Stimulated activated CD4-positive, alpha-beta T cell treated with anti-CD3 and anti-CD28 coated beads, Interleukin-12 subunit alpha, Interleukin-12 subunit beta, amount 100 ng/mL, for 48 hours (primary cell): Measurements from ENCODE around the gene ERBB4.

ENCODE experiments used
- DNase-seq, 3 donors: peaks; one replicate each; pipeline ENCODE4 v3.0.0-alpha.2; 2020; ENCODE audit warnings: low read depth in 2 of 3, low spot score in 1 of 3

Gene ERBB4

DNA sequence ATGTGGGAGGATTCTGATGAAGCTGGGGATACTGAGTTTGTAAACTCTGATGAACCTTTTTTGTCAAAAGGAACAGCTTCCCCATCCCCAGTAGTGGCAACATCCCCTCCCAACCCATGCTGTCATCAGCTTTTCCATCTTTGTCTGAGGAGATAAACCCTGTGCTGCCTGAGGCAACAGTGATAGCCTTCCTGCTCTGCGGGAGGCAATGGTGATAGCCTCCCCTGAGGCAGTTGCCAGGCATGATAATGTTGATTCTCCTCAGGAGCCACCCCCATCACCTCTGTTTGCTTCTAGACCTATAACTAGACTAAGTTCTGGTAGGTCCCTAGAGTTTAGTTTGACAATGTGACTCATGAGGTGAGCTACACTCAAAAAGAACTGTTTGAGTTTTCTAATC lies 97.5 kb downstream of the ERBB4 start:
- no peak for DNase-seq

DNA sequence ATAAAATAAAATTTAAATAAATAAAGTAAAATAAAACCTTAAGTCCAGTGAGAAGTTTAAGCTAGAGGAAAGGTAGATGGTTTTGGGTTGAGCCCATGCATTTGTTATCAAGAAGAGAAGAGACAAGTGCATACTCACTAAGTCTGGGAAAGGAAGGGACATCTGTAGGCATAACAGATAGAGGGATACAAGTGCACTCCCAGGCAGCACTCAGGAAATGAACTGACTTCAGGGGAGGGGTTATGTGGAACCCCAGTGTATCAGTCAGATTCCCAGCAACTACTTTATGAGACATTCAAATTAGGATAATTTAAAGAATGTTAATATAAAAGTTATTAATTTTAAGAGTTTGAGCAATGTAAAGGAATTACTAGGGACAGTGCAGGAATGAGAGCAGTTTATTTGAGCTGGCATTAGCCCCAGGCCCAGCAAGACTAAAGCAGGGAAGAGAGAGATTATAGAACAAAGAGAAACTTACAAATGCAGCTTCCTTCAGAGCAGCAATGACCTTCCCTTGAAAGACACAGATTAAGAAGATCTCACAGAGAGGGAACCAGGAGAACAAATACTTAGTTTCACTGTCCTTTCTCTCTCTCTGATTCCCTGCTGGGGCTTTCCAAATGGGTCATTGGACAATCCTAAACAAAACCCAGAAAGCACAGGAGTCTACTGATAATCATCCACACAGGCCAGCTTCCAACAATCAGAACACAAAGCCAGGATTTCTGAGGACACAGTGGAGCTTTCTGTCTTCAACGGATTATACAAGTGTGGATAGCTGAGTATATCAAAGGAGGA lies 109.7 kb downstream of the ERBB4 start:
- DNase-seq, result no peak

DNA sequence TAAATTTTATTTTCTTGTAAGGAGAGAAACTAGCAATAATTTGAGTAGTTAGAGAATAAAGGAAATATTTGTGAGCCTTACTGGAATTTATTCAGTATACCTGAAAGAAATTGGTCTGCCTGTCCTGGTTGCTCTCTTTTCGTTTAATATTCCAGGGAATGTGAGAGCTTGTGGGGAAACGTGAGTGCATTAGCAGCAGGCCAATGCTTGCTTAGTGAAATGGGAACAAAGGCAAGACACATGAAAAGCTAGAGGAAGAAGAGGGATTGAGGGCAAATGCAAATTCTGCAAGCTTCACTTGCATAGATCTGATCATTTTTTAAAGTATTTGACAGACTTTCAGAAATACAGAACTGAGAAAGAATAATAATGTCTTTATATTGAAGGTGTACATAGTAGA lies 111.0 kb downstream of the ERBB4 start:
- no peak for DNase-seq

DNA sequence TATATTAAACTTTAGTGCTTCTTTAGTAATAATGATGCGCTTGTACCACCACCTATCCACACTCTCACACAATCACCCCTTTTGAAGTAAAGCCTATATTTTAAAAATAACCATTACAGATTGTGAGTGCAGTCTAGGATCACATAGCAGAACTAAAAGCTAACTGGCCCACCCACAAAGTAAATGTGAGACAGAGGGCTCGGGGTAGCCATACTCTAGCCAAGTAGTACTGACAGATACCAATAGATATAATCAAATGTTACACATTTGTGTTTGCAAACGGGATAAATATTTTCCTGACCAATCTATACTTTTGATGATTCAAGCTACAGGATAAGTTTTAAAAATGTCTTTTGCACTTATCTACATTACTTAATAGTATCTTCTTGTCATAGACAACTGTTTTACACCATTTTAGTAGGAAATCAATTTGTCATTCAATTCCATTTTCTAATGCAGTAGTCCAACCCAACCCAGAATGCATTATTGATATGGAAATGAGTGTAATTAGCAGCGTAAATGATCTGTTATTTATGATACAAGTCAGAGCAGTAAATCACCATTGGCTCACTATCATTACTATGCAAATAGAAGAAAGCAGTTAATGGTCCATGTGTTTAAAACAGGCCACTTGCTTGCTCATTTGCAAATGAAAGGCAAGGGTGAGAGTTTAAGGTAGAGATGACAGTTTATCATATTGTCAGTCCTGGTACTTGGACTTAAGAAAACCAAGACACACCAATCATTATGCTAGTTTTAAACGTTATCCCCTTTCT lies 111.8 kb downstream of the ERBB4 start:
- no peak for DNase-seq

DNA sequence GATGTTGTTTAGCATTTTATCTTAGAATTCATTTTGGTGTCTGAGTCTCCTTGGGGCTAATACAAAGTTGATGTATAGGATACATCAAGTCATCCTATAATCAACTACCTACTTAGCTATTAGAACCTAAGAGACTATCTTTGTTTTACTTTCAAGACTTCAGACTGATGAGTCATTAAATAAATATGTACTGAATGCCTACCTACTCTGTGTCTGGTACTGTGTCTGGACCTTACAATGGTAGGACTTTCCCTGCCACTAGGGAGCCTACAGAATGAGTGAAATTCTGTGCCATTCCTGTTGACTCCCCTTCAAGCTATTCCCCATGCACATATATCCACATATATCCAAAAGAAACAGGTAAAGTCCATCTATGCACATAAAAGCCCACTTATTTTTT lies 114.5 kb downstream of the ERBB4 start:
- no peak for DNase-seq

DNA sequence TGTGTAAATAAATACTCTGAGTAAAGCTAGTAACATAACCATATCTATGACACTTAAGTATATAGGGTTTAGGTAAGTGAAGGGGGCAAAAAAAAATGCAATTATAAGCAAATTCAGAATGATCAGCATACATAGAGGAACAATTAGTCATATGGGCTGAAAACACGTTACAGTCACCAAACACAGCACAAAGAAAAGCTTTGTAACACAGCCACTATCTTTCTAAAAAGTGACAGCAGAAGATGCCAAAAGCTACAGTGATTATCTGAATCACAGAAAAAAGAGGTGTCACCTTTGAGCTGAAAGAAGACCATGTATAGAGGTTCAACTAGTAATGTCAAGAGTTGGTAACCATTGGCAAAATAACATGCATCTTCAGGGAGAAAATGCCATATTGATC lies 115.5 kb downstream of the ERBB4 start:
- DNase-seq, result no peak

DNA sequence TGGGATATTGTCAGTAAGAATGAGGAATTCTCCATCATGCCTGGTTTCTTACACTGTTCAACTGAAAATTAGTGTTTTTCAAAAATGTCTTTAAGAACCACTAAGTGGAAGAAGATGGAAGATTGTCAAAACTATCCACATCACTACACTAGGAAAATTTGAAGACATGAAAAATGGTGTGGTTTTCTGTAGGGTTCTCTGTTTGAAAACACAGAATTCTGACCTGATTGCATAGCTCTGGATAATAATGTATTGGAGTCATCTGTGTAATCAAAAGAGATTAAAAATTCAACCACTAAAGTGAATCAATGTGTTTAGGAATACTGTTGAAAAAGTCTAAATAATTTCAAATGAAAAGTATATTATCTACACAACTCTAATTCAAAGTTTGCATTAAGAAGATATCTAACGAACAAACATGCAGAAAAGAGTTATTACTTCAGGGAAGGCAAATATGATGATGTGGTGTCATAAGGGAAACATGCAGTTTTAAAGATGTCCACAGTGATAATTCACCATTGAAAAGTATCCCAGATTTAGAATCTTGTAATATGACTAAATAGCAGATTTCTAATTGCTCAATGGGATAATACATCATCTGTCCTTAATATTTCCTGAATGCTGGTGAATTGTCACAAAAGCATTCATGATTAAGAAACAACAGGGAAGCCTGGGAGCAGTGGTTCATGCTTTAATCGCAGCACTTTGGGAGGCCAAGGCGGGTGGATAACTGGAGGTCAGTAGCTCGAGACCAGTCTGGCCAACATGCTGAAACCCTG lies 116.9 kb downstream of the ERBB4 start:
- DNase-seq, result no peak

DNA sequence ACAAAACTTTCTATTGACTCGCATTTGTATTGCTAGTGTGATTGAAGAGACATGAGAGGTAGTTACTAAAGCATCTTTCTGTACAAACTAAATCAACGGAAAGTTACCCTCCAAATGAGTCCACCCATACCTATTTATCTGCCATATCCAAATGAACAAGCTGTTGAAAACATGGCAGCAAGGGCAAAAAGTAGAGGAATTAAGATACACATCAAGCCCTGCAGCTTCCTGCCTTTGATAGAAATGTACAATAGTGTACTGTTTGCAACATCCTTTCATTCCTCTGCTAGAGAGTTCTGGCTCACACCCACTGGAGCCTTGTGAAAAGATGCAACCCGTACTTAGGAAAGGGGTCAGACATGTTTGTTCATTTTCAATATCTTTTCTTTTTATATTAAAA lies 122.5 kb downstream of the ERBB4 start:
- no peak for DNase-seq

DNA sequence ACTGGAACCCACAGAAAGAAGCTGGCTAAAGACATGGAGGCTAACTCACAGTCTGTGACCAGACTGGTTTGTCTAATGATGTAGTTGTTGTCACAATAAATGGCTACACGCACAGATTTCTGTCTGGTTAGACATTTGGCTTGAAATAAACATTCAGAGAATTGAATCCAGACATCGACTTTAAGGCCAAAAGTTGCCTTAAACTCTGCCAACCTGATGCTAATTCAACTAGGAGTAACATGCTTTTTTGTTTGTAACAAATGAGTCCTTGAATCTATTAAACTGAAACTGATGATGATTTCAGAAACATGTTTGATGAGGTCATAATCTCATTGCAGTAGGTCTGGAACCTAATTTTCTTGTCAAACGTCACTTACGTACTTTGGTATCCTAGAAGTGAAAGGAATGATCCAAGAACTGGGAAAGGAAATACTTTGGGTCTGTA lies 123.8 kb downstream of the ERBB4 start:
- no peak for DNase-seq

DNA sequence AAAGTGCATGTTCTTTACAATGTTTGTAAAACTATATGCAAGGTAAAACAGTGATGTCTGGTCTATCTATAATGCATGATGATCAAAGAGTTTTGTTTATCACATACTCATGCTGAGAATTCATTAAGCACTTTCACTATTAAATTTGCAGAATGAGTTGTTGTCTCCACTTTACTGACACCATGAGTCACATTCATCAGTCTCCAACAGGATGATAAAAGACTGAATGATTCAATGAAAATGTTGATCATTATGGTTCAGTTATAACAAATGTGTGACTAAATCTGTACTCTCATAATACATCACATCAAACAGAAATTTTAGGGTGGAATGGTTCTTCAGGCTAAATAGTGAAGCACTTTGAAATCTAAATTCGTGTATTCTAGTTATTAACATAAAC lies 129.0 kb downstream of the ERBB4 start:
- no peak for DNase-seq

DNA sequence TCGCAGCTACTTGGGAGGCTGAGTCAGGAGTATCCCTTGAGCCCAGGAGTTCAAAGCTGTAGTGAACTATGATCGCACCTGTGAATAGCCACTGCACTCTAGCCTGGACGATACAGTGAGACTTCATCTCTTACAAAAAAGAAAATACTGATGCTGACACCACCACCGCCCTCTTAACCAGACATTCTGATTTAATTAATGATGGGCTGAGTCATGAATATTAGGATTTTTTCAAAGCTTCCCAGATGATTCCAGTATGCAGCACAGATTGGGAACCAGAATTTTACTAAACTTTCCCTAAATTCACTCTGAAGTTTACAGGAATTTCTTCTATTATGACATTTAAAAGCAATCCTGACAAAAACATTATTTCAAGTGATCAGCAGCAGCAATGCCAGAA lies 130.1 kb downstream of the ERBB4 start:
- no peak for DNase-seq

DNA sequence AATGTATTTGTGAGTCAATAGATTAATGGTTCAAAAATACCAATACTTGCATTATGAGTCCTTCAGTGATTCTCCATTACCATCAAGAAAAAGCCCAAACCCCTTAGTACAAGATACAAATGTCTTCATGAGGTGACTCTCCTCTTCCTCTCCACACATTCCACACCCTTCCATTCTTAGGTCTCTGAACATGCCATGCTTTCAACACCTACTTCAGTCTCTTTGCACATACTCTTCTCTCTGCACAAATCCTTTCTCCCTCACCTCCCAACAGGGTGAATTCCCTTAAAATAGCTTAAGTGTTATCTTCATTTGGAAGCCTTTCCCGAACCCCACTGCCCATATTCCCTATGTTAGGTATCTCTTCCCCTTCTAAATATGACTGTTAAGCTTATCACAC lies 131.9 kb downstream of the ERBB4 start:
- DNase-seq, result no peak

DNA sequence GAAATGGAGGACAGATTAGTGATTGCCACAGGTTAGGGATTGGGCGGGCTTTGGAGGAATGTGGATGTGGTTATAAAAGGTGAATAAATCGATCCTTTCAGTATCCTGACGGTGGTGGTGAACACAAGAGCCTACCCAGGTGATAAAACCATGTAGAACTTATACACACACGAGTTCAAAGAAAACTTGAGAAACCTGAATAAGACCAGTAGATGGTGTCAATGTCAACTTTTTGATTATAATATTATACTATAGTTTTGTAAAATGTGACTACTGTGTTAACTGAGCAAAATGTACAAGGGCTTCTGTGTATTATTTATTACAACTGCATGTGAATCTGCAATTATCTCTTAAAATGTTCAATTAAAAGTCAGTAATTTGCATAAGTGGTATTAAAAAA lies 136.3 kb downstream of the ERBB4 start:
- no peak for DNase-seq

DNA sequence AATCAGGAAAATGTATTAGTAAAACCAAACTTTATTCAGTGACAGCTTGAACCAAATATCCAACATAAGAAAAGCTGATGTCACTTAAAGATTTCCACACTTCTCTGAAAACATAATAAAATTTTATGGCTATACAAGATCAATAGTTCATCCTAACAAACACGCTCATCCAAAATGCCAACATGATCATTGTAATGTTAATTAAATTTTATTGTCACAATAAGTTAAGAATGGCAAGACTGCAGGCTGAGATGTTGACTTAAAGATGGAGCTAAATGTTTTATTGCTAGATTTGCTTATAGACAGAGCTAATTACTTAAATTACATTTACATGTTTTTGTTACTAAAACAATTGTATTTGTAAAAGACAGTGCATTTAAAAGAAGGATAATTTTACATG lies 140.3 kb downstream of the ERBB4 start:
- no peak for DNase-seq

DNA sequence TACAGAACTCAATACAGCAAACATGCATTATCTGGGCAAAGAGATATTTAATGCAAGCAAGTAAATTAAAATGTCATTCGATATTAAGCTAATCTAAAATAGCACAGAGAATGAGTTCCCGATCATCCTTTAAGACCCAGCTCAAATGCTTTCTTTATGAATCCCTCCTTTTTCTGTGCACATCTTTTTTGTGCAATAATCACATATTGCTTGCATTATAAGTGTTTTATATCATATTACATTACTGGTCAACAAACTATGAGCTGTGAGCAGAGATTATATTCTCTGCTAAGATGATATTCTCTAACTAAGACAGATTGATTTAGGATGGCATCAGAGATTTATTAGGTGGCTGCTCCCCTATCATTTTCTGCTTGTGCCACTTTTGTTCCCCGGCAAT lies 146.1 kb downstream of the ERBB4 start:
- DNase-seq, result no peak

DNA sequence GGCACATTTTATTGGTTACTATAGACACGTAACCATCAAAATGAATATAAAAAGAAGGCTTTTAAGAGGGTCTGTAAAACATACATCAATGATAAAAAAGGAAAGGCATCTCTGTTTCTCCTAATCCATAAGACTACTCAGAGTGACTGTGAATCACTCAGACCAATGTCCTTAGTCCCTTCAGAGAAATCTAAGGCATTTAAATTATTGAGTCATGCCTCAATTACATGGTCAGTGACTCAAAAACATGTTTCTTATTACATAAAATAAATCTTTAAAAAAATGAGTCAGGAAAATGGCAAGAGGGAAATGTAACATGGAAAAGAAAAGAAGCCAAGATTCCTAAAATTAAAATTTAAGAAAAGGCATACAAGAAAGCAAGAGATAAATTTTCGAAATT lies 146.6 kb downstream of the ERBB4 start:
- DNase-seq, result no peak

DNA sequence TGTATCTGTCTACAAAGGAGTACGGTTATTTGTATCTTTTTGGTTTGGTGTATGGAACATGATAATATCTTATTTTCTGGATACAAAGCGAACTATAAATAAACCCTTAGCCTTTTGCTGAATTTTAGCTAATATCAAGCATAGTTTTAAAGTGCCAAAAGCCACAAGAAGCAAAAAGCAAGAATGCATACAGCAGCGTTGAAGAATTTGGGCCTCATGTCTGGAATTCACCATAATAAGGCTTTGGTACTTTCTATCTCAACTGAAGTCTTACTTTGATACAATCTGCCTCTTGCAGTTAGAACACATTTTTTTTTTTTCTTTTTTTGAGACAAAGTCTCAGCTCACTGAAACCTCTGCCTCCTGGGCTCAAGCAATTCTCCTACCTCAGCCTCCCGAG lies 151.5 kb downstream of the ERBB4 start:
- DNase-seq, result no peak

DNA sequence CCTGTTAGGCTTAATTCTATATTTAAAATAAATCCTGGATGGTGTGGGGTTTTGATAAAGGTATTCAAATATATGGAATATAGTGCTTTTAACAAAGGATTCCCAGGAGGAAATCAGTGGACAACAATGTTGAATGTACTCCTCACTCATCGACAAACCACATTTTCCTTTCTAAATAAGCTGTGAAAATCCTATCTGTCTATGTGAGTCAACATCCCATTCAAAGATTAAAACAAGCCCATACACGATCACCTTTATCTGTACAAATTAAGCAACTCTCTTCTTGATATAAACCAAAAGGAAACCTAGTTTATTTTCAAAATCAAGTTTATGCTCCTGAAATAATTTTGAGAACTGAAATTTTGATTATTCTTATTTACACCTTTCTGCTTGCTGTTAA lies 153.4 kb downstream of the ERBB4 start:
- DNase-seq, result no peak

DNA sequence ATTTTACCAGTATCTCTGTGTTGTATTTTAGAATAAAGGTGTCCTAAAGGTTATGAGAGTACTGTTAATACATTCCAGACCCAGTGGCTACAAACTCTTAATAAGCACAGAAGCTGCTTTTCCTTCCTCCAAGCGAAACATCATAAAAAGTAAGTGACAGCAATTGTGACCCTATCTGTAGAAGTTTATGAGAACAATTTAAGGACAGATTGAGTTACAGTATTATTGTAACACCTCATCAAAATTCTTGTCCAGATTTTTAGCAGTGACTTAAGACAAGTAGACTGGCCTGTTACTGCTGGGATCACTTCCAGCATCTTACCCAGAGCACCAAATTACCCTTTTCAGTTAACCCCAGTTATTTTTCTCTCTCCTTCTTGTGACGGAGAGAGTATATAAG lies 154.6 kb downstream of the ERBB4 start:
- no peak for DNase-seq

DNA sequence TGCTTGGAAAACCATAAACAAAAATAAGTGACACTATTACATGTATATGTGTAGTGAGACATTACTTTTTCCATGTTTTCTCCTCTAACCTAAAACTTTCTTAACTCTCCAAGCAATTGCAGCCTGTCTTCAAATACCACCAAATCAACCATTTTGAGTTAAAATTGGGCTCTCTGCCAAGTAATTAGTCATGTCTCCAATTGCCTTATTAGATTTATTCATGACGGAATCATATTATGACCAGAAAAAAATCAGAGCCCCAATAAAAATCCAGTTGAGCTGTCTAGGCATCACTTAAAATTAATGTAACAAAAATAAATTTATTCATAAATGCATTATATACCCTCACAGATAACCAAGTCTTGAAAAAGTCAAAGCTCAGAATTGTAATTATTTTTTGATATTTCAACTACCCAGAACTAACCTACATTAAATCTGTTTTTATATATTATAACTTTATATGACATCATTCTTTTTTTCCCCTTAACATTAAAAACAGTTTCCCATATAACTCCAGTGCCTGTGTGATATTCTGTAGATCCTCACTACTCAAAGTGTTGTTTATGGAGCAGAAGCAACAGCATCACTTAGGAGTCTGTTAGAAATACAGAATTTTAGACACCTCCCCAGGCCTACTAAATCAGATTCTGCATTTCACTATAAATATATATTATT lies 157.0 kb downstream of the ERBB4 start:
- DNase-seq, result no peak

DNA sequence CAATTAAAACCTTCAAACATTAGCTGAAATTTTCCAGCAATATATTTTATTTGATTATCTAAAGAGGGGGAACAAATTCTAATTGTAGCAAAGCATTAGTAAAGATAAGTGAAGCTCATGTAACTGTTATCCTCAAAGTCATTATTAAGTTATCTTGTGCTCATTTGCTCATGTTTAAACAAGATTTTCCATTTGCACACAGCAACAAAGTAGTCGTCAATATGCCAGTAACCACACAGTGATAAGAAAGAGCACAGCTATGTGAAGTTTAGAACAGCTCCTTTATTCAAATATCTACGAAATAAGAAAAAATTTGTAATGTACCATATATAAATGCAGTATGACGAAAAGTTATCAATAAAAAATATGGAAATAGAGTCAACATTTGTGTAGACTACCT lies 159.5 kb downstream of the ERBB4 start:
- no peak for DNase-seq
